DMS114 treated with DMSO at 0.1 percent for 48 hours (cell line): ENCODE data around the gene RRBP1.
"Not testable (repeated sequence)": the region's sequence is repeated elsewhere in the genome, so short reads cannot be mapped to it uniquely, and the experiment has no call there.

Experiments
- DNase-seq: peaks from one replicate; lab custom pipeline; 2025; ENCODE audit not compliant: unreplicated experiment; lab: John Stamatoyannopoulos, UW

RRBP1 gene

GRCh38 chr20:17708675-17709360 lies 26.8 kb upstream of the RRBP1 start:
- DNase-seq = no peak

GRCh38 chr20:17707951-17708350 lies 25.9 kb upstream of the RRBP1 start:
- not testable (repeated sequence) for DNase-seq

- no peak for DNase-seq
Measured at GRCh38 chr20:17706632-17707031, 24.6 kb upstream of the RRBP1 start.

- DNase-seq = no peak
Measured at GRCh38 chr20:17705916-17706315, 23.9 kb upstream of the RRBP1 start.

- no peak for DNase-seq
Measured at GRCh38 chr20:17704589-17705317, 22.7 kb upstream of the RRBP1 start.

GRCh38 chr20:17701826-17702225 lies 19.8 kb upstream of the RRBP1 start:
- DNase-seq = no peak

DNA sequence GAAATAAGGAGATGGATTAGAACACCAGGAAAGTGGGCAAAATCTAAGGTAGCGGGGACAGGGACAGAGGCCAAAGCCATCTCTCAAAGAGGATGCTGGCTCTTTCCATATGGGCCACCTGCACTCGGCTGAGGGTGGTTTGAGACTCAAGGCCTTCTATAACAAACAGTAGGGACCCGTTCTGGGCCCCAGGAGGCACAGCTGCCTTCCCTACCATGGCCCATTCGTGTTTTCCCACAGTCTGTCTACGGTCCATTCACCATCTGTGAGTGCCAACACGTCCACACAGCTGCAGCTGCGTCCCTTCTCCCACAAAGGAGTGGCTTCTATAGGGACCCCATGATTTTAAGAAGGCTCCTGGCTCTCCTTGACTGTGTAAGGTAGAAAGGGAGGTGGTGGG lies 18.6 kb upstream of the RRBP1 start:
- no peak for DNase-seq

- DNase-seq = no peak
Measured at GRCh38 chr20:17699931-17700351, 17.9 kb upstream of the RRBP1 start, which contains the start of gene BANF2. Gene BANF2, plus strand, starts transcription at chr20:17699966. Its CDS starts 25,060 bp downstream, at chr20:17725026.

GRCh38 chr20:17698384-17698783 lies 16.3 kb upstream of the RRBP1 start:
- no peak for DNase-seq

- DNase-seq = no peak
Measured at GRCh38 chr20:17697171-17697570, 15.1 kb upstream of the RRBP1 start.

- DNase-seq = no peak
Measured at GRCh38 chr20:17696287-17696686, 14.2 kb upstream of the RRBP1 start.

DNA sequence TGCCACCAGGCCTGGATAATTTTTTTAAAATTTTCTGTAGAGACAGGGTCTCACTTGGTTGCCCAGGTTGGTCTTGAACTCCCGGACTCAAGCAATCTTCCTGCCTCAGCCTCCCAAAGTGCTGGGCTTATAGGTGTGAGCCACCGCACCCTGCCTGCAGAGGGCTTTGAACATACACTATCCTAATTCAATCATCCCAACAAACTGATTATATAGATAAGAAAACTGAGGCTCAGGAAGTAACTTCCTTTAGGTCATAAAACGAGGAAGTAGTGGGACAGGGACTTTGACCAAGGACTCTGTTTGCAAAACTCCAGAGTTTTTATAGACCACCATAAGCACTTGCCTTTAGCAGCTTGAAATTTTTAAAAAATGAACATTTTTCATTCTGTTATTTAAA lies 12.7 kb upstream of the RRBP1 start:
- DNase-seq = no peak

- no peak for DNase-seq
Measured at GRCh38 chr20:17693444-17694001, 11.5 kb upstream of the RRBP1 start.

DNA sequence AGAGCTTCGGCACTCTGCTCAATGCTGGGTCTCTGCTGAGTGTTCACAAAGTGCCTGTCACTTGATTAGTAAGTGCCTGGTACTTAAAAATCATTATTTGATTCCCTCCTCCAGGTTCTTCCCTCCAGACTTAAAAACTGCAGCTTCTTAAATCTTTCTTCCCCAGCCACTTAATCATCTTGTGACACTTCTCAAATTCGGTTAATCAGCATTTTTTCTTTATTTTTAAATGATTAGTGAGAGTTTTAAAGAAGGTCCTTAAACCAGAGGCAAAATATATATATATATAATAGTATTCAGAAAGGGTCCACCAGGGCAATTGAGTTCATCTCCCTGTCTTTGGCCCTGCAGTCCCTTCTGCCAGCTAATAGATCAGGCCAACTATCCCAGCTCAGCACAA lies 9.7 kb upstream of the RRBP1 start:
- DNase-seq = no peak

GRCh38 chr20:17690144-17690543 lies 8.1 kb upstream of the RRBP1 start:
- no peak for DNase-seq

DNA sequence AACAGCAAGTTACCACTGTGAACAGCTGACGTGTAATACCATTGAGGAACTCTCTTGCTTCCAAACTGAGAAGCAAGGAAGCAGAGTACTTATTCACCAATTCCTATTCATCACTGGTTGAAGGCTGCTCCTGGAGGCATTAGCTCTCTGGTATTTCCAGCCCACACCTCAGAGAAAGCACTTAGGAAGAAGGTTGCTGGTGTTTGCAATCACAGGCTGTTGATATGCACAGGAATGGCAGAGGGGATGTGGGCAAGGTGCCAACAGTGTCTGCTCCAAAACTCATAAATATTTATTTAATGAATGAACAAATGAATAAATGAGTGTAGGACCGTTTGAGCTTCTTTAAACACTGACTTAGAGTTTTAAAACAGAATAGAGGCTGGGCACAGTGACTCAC lies 6.9 kb upstream of the RRBP1 start:
- DNase-seq = no peak

DNA sequence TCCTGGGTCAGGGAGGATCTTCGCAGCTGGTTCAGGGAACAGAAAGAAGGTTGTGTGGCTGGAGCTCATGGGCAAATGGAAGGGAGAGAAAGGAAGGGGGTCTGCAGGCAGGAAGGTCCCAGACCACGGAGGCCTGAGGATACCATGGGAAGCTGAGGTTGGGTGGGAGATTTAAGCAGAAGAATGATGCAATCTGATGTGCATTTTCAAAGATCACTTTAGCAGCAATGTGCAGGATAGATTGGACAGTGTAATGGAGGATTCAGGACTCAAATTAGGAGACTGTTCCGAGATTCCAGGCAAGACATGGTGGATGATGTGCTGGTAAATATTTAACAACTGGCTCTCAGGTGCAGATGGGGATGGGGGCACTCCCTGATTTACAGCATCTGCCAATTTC lies 5.8 kb upstream of the RRBP1 start:
- DNase-seq = no peak

DNA sequence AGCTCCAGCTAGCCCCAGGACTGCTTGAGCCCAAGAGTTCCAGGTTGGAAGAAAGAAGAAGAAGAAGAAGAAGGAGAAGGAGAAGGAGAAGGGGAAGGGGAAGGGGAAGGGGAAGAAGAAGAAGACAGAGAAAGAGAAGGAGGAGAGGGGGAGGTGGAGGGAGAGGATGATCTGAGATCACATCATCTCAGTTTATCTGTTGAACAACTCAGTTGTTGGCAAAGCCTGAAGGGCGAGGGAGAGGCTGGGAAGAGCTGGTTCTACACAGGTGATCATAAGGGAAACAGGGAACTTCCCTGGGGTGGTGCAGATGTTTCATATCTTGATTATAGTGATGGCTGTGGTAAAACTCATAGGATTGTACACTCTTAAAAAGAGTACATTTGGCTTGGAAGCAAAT lies 3.1 kb upstream of the RRBP1 start:
- DNase-seq = no peak

DNA sequence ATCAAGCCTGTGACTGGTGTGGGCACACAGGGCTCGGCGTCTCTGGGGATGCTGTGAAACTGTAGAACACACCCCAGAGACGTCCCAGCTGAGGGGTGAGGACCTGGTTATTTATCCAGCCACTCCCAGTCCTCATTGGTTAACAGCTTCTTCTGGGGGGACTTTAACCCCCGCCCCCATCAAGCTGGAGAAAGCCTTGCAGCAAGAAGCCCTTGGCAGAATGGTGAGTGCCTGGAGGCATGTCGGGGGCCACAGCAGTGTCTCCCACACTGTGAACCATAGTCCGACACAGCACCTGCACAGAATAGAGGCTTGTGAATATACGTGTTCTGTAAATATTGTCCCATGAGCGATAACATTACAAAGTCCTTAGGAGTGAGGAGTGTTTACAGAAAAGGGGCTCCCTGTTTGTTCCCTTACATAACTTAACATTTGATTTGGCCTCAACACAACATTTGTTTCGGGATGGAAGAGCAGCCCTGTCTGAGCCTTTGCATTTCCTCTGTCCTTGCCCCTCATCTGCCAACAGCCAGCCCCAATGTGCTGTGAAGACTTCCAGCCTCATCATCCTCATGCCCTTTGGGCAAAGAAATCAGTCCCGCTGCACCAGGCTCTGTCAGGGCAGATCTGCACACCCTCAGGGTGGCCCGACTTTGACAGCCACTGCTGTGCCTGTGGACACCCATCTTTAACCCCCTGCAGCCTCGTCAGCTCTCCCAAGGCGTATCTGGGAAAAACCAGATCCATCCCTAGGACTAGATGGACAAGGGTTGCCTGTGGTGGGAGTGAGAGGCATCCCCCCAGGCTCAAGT lies 2.2 kb upstream of the RRBP1 start:
- DNase-seq = no peak

GRCh38 chr20:17683218-17684076 lies 1.4 kb upstream of the RRBP1 start:
- no peak for DNase-seq

GRCh38 chr20:17682889-17683198 lies 802 bp upstream of the RRBP1 start:
- DNase-seq = no peak
